IMR-90 (cell line): ENCODE measurements around the gene GSTT2. TPM values are rescaled to one million over a fixed set of nuclear protein-coding genes. Genes with fewer than 3 reads are reported as not detected.

Source experiments
- ATAC-seq: fragments of 200-7000 bp; cut with Tn5 transposase; 2 replicates; pipeline ENCODE4 v1.9.1; 2020; ENCODE audit warnings: low read depth, mild to moderate bottlenecking, moderate library complexity
- BruUV-seq: library from RNA; stranded (reverse); fragments of 400-500 nt; replicated peaks from 2 replicates; lab custom pipeline; 2021; lab: Mats Ljungman, UMichigan
- CTCF ChIA-PET: fragments of 300-600 bp; formaldehyde crosslinking; extraction: SDS; loops from one replicate; lab custom pipeline; 2021; ENCODE audit warnings: antibody characterized with exemption; lab: Yijun Ruan, JAX
- POLR2A ChIA-PET: fragments of 300-600 bp; sonication (Branson Sonifier 250); formaldehyde crosslinking; loops from one replicate; lab custom pipeline; 2022; ENCODE audit warnings: antibody characterized with exemption; ENCODE audit not compliant: unreplicated experiment; lab: Charles Lee
- DNase-seq: peaks from one replicate; pipeline ENCODE4 v3.0.0; 2013
- H2AFZ ChIP-seq: replicated peaks from 2 replicates; pipeline ENCODE3; 2013; ENCODE audit warnings: low read length, mild to moderate bottlenecking; ENCODE audit not compliant: poor library complexity
- H2AK5ac ChIP-seq: 2 replicates; pipeline ENCODE4 v1.6.1; 2013; ENCODE audit warnings: low read depth, low read length, inconsistent platforms
- H2AK9ac ChIP-seq: replicated peaks from 2 replicates; pipeline ENCODE3; 2013; ENCODE audit warnings: mild to moderate bottlenecking, low read depth, low read length, moderate library complexity; ENCODE audit not compliant: poor library complexity
- H2BK120ac ChIP-seq: 2 replicates; pipeline ENCODE4 v1.6.1; 2013; ENCODE audit warnings: low read depth, low read length, inconsistent platforms
- H2BK15ac ChIP-seq: 3 replicates; pipeline ENCODE4 v1.6.1; 2013; ENCODE audit warnings: low read depth, low read length, inconsistent platforms
- H2BK20ac ChIP-seq: 2 replicates; pipeline ENCODE4 v1.6.1; 2013; ENCODE audit warnings: low read depth, mild to moderate bottlenecking, inconsistent platforms, low read length, moderate library complexity
- H2BK5ac ChIP-seq: 2 replicates; pipeline ENCODE4 v1.6.1; 2013; ENCODE audit warnings: mild to moderate bottlenecking, low read depth, low read length, inconsistent platforms; ENCODE audit not compliant: poor library complexity, severe bottlenecking
- H3K14ac ChIP-seq: replicated peaks from 2 replicates; pipeline ENCODE4 v1.6.1; 2013; ENCODE audit warnings: low read depth, low read length, inconsistent platforms
- H3K18ac ChIP-seq: 2 replicates; pipeline ENCODE4 v1.6.1; 2013; ENCODE audit warnings: low read depth, low read length, control low read depth
- H3K23ac ChIP-seq: 2 replicates; pipeline ENCODE4 v1.6.1; 2013; ENCODE audit warnings: low read depth, low read length, inconsistent platforms
- H3K27ac ChIP-seq: 2 replicates; pipeline ENCODE4 v1.5.1; 2013; ENCODE audit warnings: mild to moderate bottlenecking, control low read depth, low read length; ENCODE audit not compliant: insufficient read depth
- H3K27me3 ChIP-seq: 2 replicates; pipeline ENCODE4 v1.6.1; 2013; ENCODE audit warnings: low read length; ENCODE audit not compliant: control insufficient read depth, insufficient read depth
- H3K36me3 ChIP-seq: 2 replicates; pipeline ENCODE4 v1.6.1; 2013; ENCODE audit warnings: low read length, mixed read lengths; ENCODE audit not compliant: control insufficient read depth, insufficient read depth
- H3K4ac ChIP-seq: 2 replicates; pipeline ENCODE4 v1.6.1; 2013; ENCODE audit warnings: low read depth, low read length, inconsistent platforms
- H3K4me1 ChIP-seq: 2 replicates; pipeline ENCODE4 v1.6.1; 2013; ENCODE audit warnings: low read length, mixed read lengths; ENCODE audit not compliant: control insufficient read depth, insufficient read depth
- H3K4me2 ChIP-seq: 2 replicates; pipeline ENCODE4 v1.6.1; 2013; ENCODE audit warnings: low read depth, mild to moderate bottlenecking, control low read depth, low read length, moderate library complexity
- H3K4me3 ChIP-seq: 2 replicates; pipeline ENCODE4 v1.5.1; 2013; ENCODE audit warnings: low read depth, mild to moderate bottlenecking, control low read depth, low read length, moderate library complexity; ENCODE audit not compliant: insufficient read depth
- H3K56ac ChIP-seq: 2 replicates; pipeline ENCODE4 v1.6.1; 2013; ENCODE audit warnings: low read length, inconsistent platforms; ENCODE audit not compliant: insufficient read depth; ENCODE audit errors: extremely low read depth
- H3K79me1 ChIP-seq, 2 experiments: 2 replicates each; pipeline ENCODE4 v1.6.1; 2013; ENCODE audit warnings: low read length in 2 of 2, inconsistent platforms in 1 of 2, low read depth in 1 of 2
- H3K9ac ChIP-seq: 2 replicates; pipeline ENCODE4 v1.6.1; 2013; ENCODE audit warnings: low read depth, low read length, control low read depth
- H3K9me1 ChIP-seq: 2 replicates; pipeline ENCODE4 v1.6.1; 2013; ENCODE audit warnings: low read length, inconsistent platforms; ENCODE audit not compliant: insufficient read depth
- H3K9me3 ChIP-seq: 2 replicates; pipeline ENCODE4 v1.6.1; 2013; ENCODE audit warnings: low read length; ENCODE audit not compliant: control insufficient read depth, insufficient read depth
- H4K20me1 ChIP-seq: 2 replicates; pipeline ENCODE4 v1.6.1; 2013; ENCODE audit warnings: low read length, inconsistent platforms; ENCODE audit not compliant: insufficient read depth
- H4K5ac ChIP-seq: 2 replicates; pipeline ENCODE4 v1.6.1; 2013; ENCODE audit warnings: mild to moderate bottlenecking, low read depth, low read length, control low read depth
- H4K8ac ChIP-seq, 2 experiments: 2 replicates each; pipeline ENCODE4 v1.6.1; 2013; ENCODE audit warnings: low read depth in 2 of 2, low read length in 2 of 2, control low read depth in 1 of 2, inconsistent platforms in 1 of 2
- H4K91ac ChIP-seq: 2 replicates; pipeline ENCODE4 v1.6.1; 2013; ENCODE audit warnings: low read depth, low read length, inconsistent platforms; ENCODE audit not compliant: insufficient read depth
- BHLHE40 ChIP-seq: fragments of 150-350 bp; IDR thresholded peaks from 2 replicates; pipeline ENCODE4 v1.6.1; 2016; ENCODE audit warnings: mild to moderate bottlenecking, low read depth, low read length
- CEBPB ChIP-seq: IDR thresholded peaks from 2 replicates; pipeline ENCODE4 v1.6.1; 2012; ENCODE audit warnings: low read depth, low read length, improper control_type of control experiment
- CHD1 ChIP-seq: IDR thresholded peaks from 2 replicates; pipeline ENCODE4 v1.6.1; 2012; ENCODE audit warnings: low read depth, low read length, improper control_type of control experiment
- ELK1 ChIP-seq: fragments of 150-350 bp; IDR thresholded peaks from 2 replicates; pipeline ENCODE4 v1.6.1; 2016; ENCODE audit warnings: low read depth, mild to moderate bottlenecking, low read length, moderate library complexity, borderline replicate concordance
- FOS ChIP-seq: fragments of 150-350 bp; IDR thresholded peaks from 2 replicates; pipeline ENCODE4 v1.6.1; 2016; ENCODE audit warnings: low read depth, low read length
- MAFK ChIP-seq: IDR thresholded peaks from 2 replicates; pipeline ENCODE4 v1.6.1; 2012; ENCODE audit warnings: low read depth, low read length, improper control_type of control experiment
- MAZ ChIP-seq: IDR thresholded peaks from 2 replicates; pipeline ENCODE4 v1.6.1; 2012; ENCODE audit warnings: low read depth, mild to moderate bottlenecking, low read length, improper control_type of control experiment, moderate library complexity, borderline replicate concordance
- NFE2L2 ChIP-seq: fragments of 150-350 bp; IDR thresholded peaks from 2 replicates; pipeline ENCODE4 v1.6.1; 2016; ENCODE audit warnings: low read depth, mild to moderate bottlenecking, low read length
- RAD21 ChIP-seq: IDR thresholded peaks from 2 replicates; pipeline ENCODE4 v1.6.1; 2012; ENCODE audit warnings: low read length, improper control_type of control experiment
- RCOR1 ChIP-seq: IDR thresholded peaks from 2 replicates; pipeline ENCODE4 v1.6.1; 2012; ENCODE audit warnings: mild to moderate bottlenecking, low read length, improper control_type of control experiment; ENCODE audit not compliant: insufficient replicate concordance
- RFX5 ChIP-seq: IDR thresholded peaks from 2 replicates; pipeline ENCODE4 v1.8.0; 2012; ENCODE audit warnings: low read depth, mild to moderate bottlenecking, low read length, moderate library complexity
- USF2 ChIP-seq: fragments of 150-350 bp; IDR thresholded peaks from 2 replicates; pipeline ENCODE4 v1.6.1; 2017; ENCODE audit warnings: mild to moderate bottlenecking, antibody characterized with exemption, low read length, low read depth
- WGBS, 2 experiments: methylation state at CpG; one replicate each; pipeline versions ENCODE4 v1.1.5 to v1.1.7; 2013; ENCODE audit warnings: missing lambda C conversion rate in 2 of 2; ENCODE audit not compliant: insufficient read length in 1 of 2; ENCODE audit errors: extremely low coverage in 2 of 2; 5-methylcytosine and 5-hydroxymethylcytosine counted together
- dilution Hi-C: fragments of 300-500 bp; cut with HindIII; formaldehyde crosslinking; loops from one replicate; pipeline ENCODE4 v1.14.3; 2018; ENCODE audit warnings: low sequenced_read_pairs; ENCODE audit not compliant: unreplicated experiment
- in situ Hi-C: fragments of 300-500 bp; cut with MboI; formaldehyde crosslinking; loops from 3 replicates; pipeline ENCODE4 v1.14.3; 2019; ENCODE audit warnings: low sequenced_read_pairs, inconsistent platforms, mixed read lengths
- intact Hi-C: fragments of 100-400 bp; cut with micrococcal nuclease; formaldehyde crosslinking; loops from 2 replicates; pipeline ENCODE4 v1.10.0; 2022
- polyA plus RNA-seq, 3 experiments: library from polyadenylated mRNA; depleted of rRNA; stranded (reverse); fragments of >200 nt; gene quantifications; 2 replicates each; pipeline ENCODE4 v1.2.3, GENCODE V29; 2012; ENCODE audit warnings: low replicate concordance in 1 of 3
- total RNA-seq: library from RNA; depleted of rRNA; stranded (reverse); fragments of >200 nt; gene quantifications from 2 replicates; pipeline ENCODE4 v1.2.3, GENCODE V29; 2012

GSTT2 gene
- total and polyA plus RNA-seq, 2 of the 4 experiments (the other 2 are of a cell fraction) = 1.4 to 6.9 TPM

GRCh38 chr22:24011735-24012068 is 31.8 kb downstream of the GSTT2 start:
- peaks cover 16 to 40% of the 10 kb centered on the region in 2 experiments for H3K79me1 ChIP-seq
- H2BK120ac ChIP-seq = no peak overlapping the region
- peak overlapping the region; percentile 91 for H2AK9ac ChIP-seq
- peaks cover 4% of the 10 kb centered on the region; the same call in 1 of the 2 replicates for H4K20me1 ChIP-seq
- peaks cover 3% of the 10 kb centered on the region; the same call in 1 of the 2 replicates for H3K4me1 ChIP-seq
- H3K4me2 ChIP-seq = peak overlapping the region; percentile 95
- TF ChIP-seq BHLHE40 = no peak
- TF ChIP-seq RFX5 = no peak
- TF ChIP-seq FOS = no peak
- TF ChIP-seq CHD1 = no peak
- no peak for TF ChIP-seq RAD21
- TF ChIP-seq NFE2L2 = no peak
- TF ChIP-seq MAFK = no peak
- no peak for TF ChIP-seq USF2
- TF ChIP-seq RCOR1 = no peak
- TF ChIP-seq ELK1 = no peak
- no peak for TF ChIP-seq MAZ
- no peak for TF ChIP-seq CEBPB
- no peaks in the 10 kb centered on the region for H3K9me3 ChIP-seq
- DNase-seq = no peak
- H3K9ac ChIP-seq = peak overlapping the region; percentile 82
- H3K56ac ChIP-seq = no peak overlapping the region
- H3K4ac ChIP-seq = peak overlapping the region; percentile 72
- H3K27ac ChIP-seq = peak overlapping the region; percentile 13
- H4K5ac ChIP-seq = peak overlapping the region; percentile 9; the same call in 1 of the 2 replicates
- H3K9me1 ChIP-seq = peaks cover 3% of the 10 kb centered on the region; the same call in 1 of the 2 replicates
- H2AFZ ChIP-seq = peak overlapping the region; percentile 99
- in situ Hi-C loops (no loop called here), dilution Hi-C loops (no loop called here), intact Hi-C loops (loop anchor here (1.0 to 10.0 kb wide), 3 partner anchors 49 to 135 kb away; no protein-coding TSS in a partner anchor)
- peak overlapping the region; percentile 65 to 72; a peak in 2 of 4 replicates for H4K8ac ChIP-seq
- H3K36me3 ChIP-seq = no peaks in the 10 kb centered on the region
- peak overlapping the region; percentile 64 for H3K23ac ChIP-seq
- no TSS peak for BruUV-seq
- H2AK5ac ChIP-seq = no peak overlapping the region; the same call in 1 of the 2 replicates
- H4K91ac ChIP-seq = peak overlapping the region; percentile 24; the same call in 1 of the 2 replicates
- no peak; the same call in 1 of the 2 replicates for ATAC-seq
- no peak overlapping the region for H2BK15ac ChIP-seq
- WGBS, 2 experiments = 10% methylated on average over 2 of the region's 10 CpGs; no CpG with 5 or more reads in 1 of the 2 experiments
- H3K14ac ChIP-seq = peak overlapping the region; percentile 14; the same call in 1 of the 2 replicates
- H3K18ac ChIP-seq = 0 out of 2 replicates have a peak overlapping the region, but pooled peaks have one; percentile 5
- no peak overlapping the region for H2BK5ac ChIP-seq
- H3K27me3 ChIP-seq = no peaks in the 10 kb centered on the region; the same call in 1 of the 2 replicates
- ChIA-PET CTCF (no interaction called here), POLR2A (no interaction called here)
- H3K4me3 ChIP-seq = peak overlapping the region; percentile 52
- H2BK20ac ChIP-seq = no peak overlapping the region
